ENCODE results near the gene RNF144A.
"Not testable (repeated sequence)": the region's sequence is repeated elsewhere in the genome, so short reads cannot be mapped to it uniquely, and the experiment has no call there.

RNF144A gene

DNA sequence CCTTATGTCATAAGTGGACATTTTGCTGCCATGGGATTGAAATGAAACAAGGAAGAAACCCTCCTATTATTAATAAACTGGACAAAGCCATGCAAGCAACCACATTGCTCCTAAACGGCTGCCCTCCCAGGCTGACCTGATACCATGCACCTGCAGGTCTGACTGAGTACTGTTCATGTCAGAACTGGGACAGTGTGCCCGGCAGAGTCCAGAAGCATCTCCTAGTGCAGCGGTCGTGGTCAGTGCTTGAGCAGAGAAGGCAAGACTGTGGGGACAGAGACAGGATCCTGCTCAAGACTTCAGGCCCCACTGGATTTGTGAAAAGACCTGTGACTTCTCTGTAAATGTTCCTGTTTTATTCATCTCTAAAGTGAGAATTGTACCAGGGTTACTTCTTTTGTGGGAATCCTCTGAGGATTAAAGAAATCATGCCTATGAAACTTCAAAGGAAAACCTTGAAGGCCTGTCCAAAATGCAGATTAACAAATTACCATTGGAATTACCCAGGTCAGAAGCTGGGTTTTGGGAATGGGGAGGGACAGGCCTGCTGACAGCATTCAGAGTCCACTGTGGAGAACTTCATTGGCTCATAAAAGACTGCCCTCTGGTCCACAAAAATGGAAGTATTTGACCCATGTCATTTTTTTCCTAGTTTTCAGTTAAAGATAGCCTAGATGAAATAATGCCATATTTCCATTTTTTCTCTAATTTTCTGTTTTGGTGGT is 13.9 kb downstream of the RNF144A start:
- no peak for DNase-seq

DNA sequence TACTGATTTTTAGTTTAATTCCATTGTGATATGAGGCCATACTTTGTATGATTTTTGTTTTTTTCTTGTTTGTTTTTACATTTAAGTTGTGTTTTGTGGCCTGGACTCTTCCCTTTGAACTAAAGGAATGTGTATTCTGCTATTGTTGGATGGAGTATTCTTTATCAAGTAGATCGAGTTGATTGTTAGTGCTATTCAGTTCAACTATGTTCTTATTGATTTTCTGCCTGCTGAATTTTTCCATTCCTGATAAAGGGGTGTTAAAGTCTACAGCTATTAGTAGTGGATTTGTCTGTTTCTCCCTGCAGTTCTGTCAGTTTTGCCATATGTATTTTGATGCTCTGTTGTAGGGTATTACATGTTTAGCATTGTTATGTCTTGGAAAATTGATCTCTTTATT is 14.5 kb downstream of the RNF144A start:
- DNase-seq = no peak

DNA sequence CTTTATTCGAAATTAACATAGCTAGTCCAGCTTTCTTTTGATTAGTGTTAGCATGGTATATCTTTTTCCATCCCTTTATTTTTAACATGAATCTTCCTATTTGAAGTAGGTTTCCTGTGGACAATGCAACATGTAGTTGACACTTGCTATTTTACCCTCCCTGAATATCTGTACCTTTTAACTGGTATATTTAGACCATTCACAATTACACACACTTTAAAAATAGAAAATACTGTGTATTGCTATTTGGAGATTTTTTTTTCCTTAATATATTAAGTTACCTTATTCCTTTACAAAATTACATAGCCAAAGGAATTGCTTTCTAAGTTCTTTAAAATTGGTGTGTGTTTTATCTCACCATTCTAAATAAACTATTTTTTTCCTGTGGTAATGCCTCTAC is 15.0 kb downstream of the RNF144A start:
- no peak for DNase-seq

DNA sequence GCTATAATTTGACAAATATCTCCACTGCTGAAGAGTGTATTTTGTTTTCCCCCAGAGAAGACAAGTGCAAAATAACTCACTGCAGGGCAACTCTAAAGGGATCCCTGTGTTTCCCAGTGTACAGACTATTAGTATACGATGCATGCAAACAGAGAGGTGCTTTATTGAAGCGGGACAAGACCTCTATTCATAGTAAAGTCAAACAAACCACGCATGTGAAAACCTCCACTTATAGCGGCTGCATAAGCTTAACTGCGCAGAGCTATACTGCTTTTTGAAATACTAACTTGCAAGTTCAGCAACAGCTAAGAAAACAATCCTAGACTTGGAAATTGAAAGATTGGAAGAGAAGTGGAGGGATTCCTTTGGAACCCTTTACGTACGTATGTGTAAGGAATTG is 15.6 kb downstream of the RNF144A start:
- DNase-seq = no peak

DNA sequence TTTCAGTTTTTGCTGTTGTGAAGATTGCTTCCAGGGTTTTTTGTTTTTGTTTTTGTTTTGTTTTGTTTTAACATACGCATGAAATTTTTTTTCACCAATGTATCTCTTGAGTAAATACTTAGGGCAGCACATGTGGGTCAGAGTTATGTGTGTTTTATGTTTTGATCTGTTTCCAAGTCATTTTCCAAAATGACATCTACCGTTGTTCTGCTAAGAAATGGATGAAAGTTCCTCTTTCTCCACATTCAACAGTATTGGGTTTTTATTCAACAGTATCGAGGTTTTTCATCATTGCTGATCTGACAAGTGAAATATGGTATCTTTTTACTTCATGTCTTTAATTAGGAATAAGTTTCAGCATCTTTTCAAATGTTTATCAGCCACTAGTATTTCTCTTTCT is 16.7 kb downstream of the RNF144A start:
- no peak for DNase-seq

DNA sequence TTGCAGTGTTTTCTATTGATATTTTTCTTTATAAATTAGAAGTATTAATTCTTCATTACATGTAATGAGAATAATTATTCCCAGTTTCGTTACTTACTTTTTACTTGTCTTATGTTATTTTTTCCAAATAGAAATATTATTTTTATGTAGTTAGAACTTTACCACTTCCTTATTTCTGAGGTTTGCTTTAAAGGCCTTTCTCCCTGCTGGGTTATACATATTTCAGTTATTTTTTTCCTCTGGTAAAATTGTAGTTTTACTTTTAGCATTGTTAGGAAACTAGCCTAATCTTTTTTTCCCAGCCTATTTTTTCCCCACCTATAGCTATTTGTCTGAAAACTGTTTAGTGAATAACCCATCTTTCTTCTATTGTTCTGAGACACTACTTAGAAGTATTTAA is 17.1 kb downstream of the RNF144A start:
- no peak for DNase-seq

DNA sequence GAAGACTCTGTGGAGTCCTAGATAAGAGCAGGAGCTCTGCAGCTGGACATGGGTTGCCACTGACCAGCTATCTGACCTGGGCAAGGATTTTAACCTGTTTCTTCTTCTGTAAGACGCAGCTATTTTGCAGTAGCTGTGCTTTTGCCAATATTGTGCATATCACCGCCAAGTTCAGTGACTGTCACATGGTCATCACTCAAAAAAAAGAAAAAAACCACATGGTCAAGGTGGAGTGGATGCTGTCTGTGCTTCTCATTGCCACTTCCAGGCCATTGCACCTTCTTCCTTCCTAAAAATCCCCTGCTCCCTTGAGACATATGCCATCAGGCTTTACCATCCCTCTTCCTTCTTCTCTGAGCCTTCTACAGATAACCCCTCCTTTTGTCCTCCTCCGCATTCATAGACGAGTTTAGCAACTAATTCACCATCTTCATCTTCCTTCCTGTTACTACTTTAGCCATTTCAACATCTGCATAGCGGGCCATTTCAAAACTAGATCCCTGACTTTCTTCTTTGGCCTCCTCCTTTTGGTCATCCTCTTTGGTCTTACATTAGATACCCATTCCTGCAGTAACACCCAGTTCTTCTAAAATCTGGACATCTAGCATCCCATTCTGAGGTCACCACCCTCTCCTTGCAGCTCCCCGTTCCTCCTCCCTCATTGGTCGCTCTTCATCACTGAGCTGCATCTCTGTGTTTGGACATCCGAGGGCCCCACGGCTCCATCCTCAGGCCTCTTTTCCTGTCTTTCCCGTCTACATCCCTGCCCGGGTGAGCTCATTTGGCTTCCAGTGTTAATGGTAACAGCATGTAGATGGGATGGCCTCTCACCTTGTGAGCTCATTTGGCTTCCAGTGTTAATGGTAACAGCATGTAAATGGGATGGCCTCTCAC is 17.8 kb downstream of the RNF144A start:
- DNase-seq = no peak

DNA sequence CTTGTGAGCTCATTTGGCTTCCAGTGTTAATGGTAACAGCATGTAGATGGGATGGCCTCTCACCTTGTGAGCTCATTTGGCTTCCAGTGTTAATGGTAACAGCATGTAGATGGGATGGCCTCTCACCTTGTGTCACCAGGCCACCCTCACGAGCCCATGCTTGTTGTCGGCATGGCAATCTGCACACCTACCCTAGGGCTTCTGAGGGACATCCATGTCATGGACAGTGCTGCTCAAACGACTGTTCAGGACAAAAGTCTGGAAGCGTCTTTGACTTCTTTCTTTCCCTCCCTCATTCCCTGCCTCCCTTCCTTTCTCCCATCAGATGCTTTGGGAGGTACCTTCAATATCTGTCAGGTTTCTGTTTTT is 18.4 kb downstream of the RNF144A start:
- DNase-seq = not testable (repeated sequence)

DNA sequence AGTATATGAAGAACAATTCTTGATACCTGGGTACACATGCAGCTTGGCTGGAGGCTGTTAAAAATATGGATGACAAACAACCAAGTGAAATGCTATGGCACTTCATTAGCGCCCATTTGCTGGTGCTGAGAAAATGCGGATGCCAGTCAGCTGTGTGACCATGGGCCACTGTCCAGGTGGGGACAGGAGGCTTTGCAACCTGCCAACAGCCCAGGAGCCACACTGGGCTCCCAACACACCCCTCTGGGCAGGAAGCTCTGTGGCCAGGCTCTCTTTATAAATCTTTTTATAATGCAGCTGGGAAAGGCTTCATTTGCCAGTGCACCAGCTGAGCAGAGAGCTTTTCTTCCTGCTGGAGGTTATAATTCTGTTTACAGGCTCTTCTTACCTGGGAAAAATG is 19.9 kb downstream of the RNF144A start:
- DNase-seq = no peak

DNA sequence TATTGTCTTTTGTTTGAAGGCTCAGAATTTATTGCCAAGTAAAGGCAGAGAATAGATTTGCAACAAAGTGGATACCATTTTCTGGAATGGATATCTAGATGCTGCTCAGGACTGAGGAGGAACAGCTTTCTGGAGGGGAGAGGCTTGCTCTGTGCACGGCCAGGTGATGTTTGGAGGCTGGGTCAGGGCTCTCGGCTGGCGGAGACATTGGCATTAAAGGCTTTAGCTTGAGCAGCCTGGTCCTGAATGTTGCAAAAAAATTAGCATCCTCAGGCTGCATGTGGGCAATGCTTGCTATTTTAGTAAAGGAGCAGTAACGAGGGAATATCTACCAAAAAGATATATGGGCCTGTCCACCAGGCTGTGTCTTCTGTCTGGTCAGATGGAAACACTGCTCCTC is 20.4 kb downstream of the RNF144A start:
- DNase-seq = no peak

DNA sequence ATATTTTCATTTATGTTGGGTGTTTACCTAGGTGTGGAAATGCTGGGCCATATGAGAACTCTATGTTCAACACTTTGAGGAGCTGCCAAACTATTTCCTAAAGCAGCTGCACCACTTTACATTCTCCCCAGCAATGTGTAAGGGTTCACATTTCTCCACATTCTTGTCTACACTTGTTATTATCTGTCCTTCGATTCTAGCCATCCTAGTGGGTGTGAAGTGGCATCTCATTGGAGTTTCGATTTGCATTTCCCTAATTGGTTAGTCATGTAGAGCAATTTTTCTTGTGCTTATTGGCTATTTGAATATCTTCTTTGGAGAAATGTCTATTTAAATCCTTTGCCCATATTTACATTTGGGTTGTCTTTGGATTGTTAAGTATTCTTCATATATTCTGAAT is 21.9 kb downstream of the RNF144A start:
- DNase-seq = no peak

DNA sequence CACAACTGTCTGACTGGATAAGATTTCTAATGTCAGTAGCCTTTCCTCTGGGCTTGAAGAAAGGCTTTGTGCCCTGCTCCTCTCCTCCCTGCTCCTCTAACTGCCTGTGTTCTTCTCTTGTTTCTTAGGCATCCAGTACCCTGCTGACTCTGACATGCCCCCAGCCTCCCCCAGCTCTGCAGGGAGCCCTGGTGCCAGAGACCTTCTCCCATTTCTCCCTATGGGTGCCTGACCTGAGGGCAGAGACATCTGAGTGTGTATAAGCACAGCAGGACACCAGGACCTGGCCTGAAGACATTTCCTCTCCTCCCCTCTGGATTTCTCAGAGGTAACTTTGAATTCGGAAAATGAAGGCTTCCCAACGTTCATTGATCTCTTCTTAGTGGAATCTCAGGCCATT is 23.6 kb downstream of the RNF144A start:
- DNase-seq = no peak

DNA sequence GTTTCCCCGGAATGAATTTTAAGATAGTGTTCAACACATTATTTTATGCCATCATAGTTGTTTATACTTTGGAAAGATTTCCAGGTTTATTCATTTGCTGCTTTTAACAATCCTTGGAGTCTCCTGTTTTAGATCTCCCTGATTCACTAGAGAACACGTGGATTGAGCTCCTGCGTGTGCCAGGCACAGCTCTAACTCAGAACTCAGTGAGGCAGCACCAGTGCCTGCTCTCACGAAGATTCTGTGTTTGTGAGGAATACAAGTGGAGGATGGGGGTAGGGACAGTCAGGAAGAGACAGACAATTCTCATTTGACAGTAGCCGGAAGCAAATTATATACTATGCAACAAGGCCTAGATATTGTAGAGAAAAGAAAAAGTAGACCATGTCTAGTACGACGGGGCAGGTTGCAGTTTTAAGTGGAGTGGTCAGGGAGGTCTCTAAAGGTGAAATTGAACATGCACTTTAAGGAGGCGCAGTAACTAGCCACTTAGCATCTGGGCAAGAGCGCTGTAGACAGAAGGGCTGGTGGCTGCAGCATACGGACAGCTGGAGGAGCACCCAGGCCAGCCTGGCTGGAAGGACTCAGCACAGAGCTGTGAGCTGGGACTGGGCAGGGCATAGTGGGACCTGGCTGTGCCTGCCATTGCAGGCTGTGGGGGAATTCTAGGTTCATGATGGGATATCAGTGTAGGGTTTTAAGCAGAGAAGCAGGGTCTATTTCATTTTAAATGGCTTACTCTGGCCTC is 24.3 kb downstream of the RNF144A start:
- DNase-seq = no peak

DNA sequence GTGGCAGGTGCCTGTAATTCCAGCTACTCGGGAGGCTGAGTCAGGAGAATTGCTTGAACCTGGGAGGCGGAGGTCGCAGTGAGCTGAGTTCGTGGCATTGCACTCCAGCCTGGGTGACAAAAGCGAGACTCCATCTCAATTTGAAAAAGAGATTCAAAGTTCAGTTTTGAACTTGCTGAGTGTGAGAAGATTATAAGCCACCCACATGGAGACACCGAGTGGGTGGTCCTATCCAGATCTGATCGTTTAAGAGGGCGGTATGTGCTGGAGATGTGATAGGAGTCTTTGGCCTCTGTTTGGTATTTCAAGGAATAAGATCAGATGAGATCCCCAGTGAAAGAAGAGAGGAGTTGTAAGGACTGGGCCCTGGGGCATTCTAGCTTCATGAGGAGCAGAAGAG is 25.6 kb downstream of the RNF144A start:
- DNase-seq = no peak

DNA sequence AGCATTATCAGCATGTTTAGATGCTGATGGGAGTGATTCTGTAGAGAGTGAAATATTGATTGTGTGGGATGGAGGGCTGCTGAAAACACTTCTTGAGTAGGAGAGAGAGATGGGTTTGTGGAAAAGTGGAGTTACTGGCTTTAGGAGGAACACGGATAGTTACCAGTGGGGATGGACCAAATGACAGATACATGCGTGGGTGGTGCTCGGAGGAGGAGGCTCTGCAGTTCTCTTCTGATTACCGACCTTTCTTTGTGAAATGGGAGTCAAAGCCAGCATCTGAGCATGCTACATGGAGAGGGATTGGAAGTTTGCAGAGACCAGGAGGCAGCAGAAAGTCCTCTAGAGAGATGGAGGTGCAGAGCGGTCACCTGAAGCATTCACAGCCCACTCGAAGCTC is 26.3 kb downstream of the RNF144A start:
- DNase-seq = no peak

DNA sequence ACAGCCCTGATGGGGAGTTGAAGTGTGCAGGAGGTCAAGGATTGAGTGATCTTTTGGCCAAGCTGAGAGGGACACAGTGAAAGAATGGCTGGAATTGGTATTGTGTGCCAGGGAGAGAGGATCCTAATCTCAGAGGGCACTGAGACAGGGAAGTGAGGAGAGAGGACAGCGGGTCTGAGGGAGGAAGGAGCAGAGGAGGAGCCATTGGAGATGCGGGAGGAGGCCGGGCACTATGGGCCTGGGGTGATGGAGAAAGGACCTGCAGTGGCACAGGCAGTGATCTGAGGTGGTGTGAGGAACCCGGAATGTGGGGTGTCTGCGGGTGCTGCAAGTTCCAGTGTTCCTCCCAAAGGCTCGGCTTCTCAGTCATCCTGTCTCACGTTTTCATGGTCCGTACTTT is 26.8 kb downstream of the RNF144A start:
- no peak for DNase-seq

DNA sequence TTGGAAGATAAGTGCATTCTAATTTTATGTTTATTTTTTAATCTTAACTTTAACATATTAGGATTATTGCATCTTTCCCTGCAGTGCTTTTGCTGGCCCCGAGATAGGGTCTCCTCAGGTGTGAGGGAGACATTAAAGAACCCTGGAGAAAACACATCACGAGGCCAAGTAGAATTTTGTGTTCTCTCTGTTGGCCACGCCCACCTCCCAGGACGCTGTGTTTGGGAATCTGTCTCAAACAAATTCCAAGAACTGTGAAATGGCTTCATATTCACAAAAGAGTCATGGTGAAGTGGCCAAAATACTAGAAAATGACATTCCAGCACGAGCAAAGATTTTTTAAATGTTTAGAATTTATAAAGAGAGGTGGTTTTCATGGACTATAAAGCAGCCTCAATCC is 27.3 kb downstream of the RNF144A start:
- DNase-seq = no peak

DNA sequence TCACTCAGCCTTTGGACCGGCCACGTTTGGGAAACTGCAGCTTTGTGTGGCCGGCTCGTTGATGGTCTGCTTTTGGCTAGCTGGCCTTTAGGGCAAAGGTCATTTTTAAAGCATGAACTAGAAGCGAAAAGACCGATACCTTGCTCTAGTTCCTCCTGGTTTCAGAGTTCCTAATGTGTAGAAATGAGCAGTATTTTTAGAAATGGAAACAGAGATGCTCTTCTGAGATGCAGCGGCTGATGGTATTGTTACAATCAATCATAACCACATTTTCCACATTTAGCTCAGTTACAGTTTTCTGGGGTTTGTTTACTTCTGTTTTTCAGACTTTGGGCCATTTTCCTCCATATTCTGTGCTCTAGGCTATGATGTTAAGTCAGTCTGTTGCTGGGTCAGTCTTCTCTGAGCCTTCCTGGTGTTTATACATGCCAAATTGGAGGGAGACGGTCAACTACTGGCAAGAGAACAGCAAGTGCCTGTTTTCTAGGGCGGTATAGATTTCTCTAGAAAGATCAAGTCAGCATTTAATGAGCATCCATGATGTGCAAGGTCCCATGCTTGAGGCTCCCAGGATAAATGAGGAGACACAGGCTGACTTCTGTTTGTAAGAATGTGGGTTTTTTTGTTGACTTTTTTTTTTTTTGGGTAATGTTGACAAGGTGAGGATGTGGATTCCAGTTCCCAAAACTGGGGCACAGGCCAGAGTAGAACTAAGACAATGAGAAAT is 28.0 kb downstream of the RNF144A start:
- DNase-seq = no peak

DNA sequence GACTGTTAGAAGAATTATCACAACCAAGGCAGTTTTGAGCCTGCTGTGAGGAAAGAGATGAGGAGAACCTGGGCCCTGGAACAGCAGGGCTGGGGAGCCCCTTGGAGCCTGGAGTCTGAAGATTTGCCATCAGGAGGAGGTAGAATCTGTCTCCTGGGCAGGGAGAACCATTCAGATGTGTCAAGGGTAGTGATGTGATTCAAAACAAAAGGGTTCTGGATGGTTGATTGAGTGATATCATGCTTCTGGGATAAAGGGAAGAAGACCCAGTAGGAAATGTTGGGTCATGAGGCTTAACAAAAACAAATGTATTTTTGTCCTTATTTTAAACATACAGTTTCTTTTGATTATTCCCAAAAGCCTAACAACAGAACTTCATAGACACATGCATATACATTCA is 28.6 kb downstream of the RNF144A start:
- no peak for DNase-seq

DNA sequence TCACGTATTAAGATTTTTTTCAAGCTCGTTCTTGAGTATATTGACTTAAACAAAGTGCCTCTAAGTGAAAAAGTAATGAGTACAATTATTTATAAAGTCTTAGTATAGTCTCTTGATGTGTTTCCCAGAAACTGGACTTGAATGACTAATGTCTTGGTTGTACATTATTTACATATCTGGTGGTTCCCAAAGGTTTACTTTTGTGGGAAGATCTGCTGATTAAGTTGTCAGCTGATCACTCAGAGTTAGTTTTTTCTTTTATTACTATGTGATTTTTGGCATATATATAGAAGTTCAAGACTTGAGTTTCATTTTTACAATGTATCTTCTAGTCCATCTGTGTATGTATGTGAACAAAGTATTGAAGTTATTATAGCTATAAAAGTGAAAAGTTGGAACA is 29.5 kb downstream of the RNF144A start:
- no peak for DNase-seq

DNA sequence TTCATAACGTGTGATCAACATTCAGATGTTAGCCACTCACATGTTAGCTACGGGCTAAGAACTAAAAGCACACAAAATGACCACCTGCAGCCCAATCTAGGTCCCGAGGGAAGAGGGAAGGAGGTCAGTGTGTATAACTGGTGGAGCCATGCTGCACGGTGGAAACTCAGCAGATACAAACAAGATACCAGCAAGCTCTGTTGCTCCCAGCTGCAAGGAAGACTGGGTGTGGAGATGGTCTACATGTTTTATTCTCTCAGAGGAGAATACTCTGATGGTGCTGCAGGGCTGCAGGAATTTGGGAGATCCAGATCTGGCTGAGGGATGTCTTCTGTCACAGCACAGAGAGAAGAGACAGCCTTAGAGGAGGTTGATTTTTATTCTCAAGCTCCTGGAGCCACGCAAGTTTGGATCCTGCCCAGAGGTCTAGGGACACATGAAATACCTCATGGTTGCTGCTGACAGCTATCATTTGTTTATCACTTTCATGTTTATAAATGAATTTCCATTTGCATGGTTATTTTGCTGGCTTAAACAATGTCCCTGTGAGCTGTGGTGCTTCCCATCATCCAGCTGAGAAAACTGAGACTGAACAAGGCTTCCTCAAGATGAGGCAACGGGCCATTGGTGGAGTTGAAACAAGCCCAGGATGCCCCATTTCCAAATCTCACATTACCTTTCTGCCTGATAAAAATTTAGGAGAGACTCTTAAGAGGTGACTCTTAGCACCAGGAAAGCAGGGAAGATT is 30.9 kb downstream of the RNF144A start:
- no peak for DNase-seq

DNA sequence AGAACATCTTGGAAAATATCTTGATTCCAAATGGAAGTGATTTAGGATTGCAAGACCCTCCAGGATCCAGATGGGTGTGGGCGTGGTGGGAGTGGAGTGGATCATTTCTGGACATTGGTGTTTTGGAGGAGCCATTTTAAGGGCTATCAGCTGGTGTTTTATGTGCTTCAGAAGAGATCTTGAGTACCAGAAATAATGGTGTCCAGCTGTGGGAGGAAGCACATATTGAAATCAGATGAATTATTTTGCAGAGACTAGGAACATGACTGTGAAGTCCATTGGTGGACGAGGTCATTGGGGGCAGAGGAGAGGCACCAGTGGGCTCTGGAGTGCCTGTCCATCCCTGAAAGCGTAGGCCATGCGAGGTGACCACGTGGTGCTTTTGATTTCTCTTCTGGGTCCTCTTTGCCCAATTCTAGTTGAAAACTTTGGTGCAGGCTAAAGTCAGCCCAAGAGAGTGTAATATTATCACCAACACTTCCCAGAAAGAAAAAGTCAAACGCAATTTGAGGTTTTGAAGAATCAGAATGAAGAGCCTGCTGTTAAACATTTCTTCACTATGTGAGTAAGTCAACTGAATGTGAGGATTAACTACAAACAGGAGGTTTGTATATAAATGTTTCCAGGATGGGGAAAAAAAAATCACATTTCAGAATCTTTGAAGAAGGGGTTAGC is 31.6 kb downstream of the RNF144A start:
- no peak for DNase-seq
